Renal cortex interstitium (tissue), 11 donors: ENCODE measurements around the gene NRM. TPM values are rescaled to one million over a fixed set of nuclear protein-coding genes. Genes with fewer than 3 reads are reported as not detected.
"Not testable (repeated sequence)": the region's sequence is repeated elsewhere in the genome, so short reads cannot be mapped to it uniquely, and the experiment has no call there.

Experiments used
- DNase-seq, 11 donors: peaks; one replicate each; pipeline ENCODE4 v3.0.0-alpha.2; 2013; ENCODE audit warnings: low read depth in 9 of 11, low spot score in 4 of 11; ENCODE audit errors: extremely low read depth in 1 of 11
- polyA plus RNA-seq, 3 donors: library from polyadenylated mRNA; unstranded; fragments of 120-200 nt; gene quantifications; one replicate each; pipeline ENCODE4 v1.2.1, GENCODE V29; 2013; ENCODE audit not compliant: insufficient read length in 3 of 3

The NRM gene
- polyA plus RNA-seq, 3 donors: 34.1 to 43.5 (median 35.2) TPM

DNA sequence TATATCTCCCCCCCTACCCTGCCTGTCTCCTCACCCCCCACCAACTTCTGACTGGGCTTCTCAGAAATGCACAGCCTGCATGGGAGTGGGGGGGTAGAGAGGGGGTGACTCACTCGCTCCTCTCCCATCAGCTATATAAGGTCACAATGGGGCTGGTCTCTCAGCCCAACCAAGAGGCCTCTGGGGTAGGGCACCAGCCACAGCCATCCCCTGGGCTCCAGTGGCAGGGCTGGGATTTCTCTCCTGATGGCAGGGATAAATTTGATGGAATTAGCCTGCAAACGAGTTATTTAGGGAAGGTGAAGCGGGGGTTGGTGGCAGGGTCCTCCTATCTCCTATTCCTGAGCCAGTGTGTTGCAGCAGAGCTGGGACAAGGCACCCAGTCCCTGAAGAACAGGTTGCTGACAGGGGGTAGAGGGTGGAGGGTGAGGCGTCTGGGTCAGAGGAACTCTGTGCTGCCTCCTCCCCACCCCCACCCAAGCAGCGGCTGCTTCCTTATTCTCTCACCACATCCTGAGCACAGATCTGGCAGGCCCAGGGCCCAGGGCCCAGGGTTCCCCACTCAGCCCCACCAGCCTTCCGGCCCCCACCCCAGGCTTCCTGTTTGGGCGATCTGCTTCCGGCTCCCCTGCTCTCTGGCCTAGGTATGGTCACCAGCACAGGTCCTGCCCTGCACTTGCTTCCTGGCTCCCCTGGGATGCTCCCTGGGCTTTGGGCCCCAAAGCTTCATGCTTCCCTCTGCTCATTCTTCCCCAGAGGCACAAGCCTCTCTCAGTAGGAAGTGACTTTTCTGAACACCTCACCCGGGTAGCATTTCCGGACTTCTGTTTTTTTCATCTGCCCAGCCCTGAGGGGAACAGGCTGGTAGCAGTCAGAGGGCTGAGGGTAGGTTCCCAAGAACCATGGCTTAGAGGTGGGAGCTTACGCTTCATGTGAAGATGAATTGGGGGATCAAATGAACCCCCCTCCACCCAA is 8.4 kb downstream of the NRM start:
- no peak for DNase-seq

DNA sequence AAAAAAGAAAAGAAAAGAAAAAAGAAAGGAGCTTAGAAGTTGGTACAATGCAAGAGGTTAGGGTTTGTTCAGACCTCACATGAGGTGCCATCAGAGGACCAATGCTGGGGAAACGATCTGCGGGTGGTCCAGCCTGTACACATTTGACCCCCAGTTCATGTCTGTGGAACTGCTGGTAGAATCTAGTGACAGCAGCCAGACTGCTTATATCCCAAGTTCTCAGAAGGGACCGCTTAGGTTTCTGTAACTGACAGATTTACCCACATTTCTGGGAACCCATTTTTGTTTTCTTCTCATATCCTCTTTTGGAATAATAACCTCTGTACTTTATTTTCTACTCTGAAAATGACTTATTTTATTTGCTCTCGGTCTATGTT is 9.0 kb downstream of the NRM start:
- no peak for DNase-seq

DNA sequence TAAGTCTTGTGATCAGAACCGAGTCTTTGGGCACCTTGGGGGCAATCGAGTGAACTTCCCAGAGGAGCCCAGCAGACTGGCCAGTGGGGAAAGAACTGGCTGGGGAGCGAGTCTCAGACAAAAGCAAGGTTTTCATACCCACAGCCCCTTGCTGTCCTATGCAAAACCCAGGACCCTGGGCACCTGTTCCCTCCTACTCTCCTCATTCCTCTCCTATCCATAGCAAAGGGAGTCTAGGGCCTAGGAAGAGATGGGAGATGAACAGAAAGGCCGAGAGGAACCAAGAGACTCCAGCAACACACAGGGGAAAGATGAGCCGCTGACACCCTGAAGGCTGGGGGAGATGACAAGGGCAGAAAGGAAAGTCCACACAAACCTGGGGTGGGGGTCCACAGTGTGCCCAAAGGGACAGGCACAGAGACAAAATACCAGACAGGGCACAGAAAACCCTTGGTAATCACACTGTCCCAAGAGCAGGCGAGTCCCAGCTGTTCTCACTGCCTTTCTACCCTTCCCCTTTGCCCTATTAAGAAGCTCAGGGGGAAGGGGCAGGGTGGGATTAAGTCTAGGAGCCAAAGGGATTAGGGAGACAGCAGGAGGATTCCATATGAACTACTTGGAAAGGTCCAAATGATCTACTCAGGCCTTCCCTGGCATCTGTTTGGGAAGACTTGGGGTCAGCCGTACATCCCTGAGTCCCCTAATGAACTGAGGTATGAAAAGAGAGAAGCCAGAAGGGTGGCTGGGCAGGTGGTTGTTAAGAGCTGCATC is 10.8 kb downstream of the NRM start:
- no peak for DNase-seq

DNA sequence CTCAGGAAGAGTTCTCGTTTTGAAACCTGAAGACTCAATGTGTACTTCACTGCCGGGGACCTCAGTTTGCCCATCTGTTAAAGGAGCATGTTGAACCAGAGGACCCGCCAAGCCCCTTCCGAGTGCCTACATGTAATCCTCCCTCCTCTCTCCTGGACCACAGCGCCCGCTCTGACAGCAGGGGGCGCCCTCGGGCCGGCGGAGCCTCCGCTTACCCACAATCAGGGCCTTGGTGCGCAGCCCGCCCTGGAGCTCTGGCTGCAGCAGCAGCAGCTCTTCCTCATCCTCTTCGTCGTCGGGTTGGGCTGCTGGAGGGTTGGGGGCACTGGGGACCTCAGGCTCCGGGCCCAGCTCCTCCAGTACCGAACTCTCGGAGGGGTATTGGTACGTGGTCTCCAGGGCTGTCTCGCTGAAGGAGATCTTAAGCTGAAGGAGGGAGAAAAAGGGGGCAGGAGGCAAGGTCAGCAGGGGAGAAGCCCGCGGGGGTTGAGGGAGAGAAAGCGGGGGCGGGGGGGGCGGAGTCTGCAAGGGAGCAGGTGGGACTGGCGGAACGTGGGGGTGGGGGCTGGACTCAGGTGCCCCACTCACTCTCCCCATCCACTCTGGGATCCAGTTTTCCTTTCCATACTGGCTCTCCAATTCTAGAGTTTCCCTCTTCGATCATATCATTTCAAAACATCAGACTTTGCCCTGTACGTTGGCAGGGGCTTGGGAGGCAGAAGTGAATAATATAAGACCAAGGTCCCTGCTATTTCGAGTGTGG is 11.6 kb downstream of the NRM start:
- DNase-seq: peak in 5 of 11 donors; percentile 59 to 78 (median 74)

GRCh38 chr6:30676660-30677285 is 14.0 kb downstream of the NRM start:
- no peak for DNase-seq

GRCh38 chr6:30672445-30673253 is 18.1 kb downstream of the NRM start, which contains the start of gene DHX16:
TSS of gene DHX16 (minus strand) at chr6:30673006. CDS start at chr6:30672841, 165 bp downstream.
- DNase-seq: peak; percentile 95 to 98 (median 97)

DNA sequence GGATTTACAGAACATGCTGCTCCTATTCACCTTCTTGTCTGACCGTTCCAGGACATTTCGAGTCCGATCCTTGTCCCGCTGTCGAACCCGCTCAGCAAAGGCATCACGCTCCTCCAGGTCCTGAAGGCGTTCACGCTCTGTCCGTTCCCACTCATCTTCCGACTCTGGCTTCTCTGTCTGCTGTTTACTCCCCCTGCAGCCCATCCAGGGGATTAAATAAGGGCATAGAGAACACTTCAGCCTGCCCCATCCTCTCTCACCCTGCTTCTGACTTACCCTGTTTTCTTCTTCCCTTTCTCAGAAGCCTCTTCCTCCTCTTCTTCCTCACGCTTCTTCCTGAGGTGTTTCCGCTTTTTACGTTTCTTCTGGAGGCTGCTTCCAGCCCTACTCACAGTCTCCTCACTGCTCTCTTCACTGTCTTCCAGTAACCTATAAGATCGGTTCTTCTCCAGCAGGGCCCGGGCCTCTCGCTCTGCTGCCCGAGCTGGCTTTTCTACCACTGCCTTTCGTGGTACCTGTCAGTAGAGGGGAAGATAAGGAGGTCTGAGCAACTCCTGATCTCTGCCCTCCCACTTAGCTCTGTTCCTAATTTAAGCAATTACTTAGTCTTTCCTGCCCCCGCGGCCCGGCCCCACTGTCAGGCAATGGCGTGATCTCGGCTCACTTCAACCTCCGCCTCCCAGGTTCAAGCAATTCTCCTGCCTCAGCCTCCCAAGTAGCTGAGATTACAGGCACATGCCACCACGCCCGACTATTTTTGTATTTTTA is 19.8 kb downstream of the NRM start:
- no peak for DNase-seq

- not testable (repeated sequence) for DNase-seq
Observed at GRCh38 chr6:30666300-30666699, 24.5 kb downstream of the NRM start.

GRCh38 chr6:30664994-30665767 is 25.6 kb downstream of the NRM start:
- DNase-seq: no peak

GRCh38 chr6:30657922-30658321 is 32.9 kb downstream of the NRM start:
- DNase-seq: not testable (repeated sequence)

- peak in 1 of 11 donors; percentile 23 for DNase-seq
Observed at GRCh38 chr6:30657454-30657853, 33.3 kb downstream of the NRM start.

- DNase-seq: no peak
Observed at GRCh38 chr6:30656513-30656912, 34.3 kb downstream of the NRM start.

GRCh38 chr6:30655743-30656094 is 35.1 kb downstream of the NRM start:
- DNase-seq: no peak

DNA sequence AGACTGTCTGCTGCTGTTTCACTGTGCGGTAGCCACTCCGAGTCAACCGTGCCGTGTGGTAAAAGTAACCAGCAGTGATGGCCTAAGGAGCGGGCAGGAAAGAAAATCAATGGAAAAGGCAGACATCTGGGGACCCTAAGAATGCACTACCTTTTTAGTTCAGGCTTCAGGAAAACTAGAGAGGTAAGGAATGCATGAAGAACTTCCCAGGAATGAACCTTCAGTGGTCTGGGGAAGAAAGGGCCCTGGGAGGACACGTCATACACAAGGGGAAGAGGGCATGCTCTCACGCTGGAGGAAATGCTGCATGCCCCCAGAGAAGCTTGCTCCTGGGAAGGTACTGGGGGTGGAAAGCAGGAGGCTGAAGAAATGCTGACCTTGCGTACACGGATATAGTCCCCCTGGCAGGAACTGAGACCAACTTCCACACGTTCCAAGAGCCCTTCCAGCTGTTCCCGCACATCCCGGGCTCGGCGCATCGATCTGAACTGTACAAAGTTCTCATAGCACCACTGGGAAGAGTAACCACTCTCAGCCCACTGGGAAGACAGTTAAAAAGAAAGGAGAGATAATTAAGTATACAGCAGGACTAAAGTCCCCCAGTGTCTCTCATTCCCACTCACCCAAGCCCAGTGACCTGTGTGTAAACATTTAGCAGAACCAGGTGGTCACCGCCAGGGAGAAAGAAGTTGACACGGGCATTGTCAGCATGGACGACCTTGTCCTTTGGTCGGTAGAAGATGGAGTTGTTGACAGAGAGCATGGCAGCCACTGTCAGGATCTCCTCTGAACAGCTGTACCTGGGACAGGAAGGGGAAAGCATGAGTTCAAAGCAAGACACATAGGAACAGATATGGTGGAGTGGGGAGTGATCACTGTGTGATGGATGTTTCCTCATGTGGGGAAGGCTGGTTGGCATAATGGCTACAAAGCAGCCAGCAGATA is 35.7 kb downstream of the NRM start:
- DNase-seq: no peak

DNA sequence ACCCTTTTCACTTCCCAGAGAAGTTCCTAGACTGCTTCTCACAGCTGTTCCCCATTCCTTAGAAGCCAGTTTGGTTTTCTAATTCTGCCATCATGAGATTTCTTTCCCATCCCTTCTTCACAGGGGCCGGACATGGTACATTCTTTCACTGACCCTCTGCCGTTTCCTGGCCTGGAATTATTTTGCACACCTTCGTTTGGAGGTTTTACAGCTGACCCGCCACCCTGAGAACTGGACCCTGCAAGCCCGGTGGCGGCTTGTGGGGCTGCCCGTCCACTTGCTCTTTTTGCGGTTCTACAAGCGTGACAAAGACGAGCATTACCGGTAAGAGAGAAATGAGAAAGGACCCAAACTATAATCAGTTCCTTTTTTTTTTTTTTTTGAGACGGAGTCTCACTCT is 39.6 kb downstream of the NRM start:
- no peak for DNase-seq
